Ishikawa (cell line): ENCODE data around the gene NR2F1-AS1.

ENCODE experiments used
- CEBPB ChIP-seq: IDR thresholded peaks from 2 replicates; pipeline ENCODE4 v1.6.1; 2012
- CREB1 ChIP-seq: IDR thresholded peaks from 2 replicates; pipeline ENCODE4 v1.6.1; 2012; ENCODE audit warnings: low read depth
- EGR1 ChIP-seq: IDR thresholded peaks from 2 replicates; pipeline ENCODE4 v1.6.1; 2012
- EP300 ChIP-seq: IDR thresholded peaks from 2 replicates; pipeline ENCODE4 v1.6.1; 2012; ENCODE audit warnings: borderline replicate concordance
- FOXM1 ChIP-seq: IDR thresholded peaks from 2 replicates; pipeline ENCODE4 v1.6.1; 2012; ENCODE audit warnings: low read depth, borderline replicate concordance
- NFIC ChIP-seq: IDR thresholded peaks from 2 replicates; pipeline ENCODE4 v1.6.1; 2012
- TAF1 ChIP-seq: IDR thresholded peaks from 2 replicates; pipeline ENCODE4 v1.6.1; 2012; ENCODE audit warnings: low read depth, mild to moderate bottlenecking
- TEAD4 ChIP-seq: IDR thresholded peaks from 2 replicates; pipeline ENCODE4 v1.6.1; 2012
- YY1 ChIP-seq: IDR thresholded peaks from 2 replicates; pipeline ENCODE4 v1.6.1; 2012; ENCODE audit warnings: low read depth
- TF ChIP-seq, protein P1 (sequence below): IDR thresholded peaks from 2 replicates; pipeline ENCODE4 v1.6.1; 2012
- TF ChIP-seq, protein P2 (sequence below): IDR thresholded peaks from 2 replicates; pipeline ENCODE4 v1.6.1; 2012; ENCODE audit warnings: low read depth, mild to moderate bottlenecking
- TF ChIP-seq, protein P3 (sequence below): IDR thresholded peaks from 2 replicates; pipeline ENCODE4 v1.6.1; 2012

DNA sequence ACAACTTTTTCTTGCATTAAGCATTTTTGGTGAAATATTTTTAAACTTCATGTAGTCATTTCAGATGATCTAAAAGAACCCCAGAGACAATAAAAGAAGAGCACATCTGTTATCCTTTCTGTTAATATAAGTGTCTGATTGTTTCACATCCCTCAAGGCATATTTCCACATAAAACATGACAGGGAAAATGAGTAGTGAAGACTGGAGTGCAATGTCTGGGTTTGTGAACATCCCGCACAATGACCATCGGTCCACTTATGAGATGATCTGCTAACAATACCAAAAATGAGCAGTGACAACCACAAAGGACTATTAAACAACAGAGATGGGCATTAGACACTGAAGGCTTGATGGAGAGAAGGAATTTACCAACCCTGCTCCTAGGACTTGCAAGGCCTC, 209.1 kb downstream of the NR2F1-AS1 start:
- TF ChIP-seq TAF1 (no peak), EP300 (no peak), TEAD4 (no peak), YY1 (no peak), FOXM1 (no peak), CREB1 (no peak), EGR1 (no peak), CEBPB (no peak), NFIC (no peak)
- TF ChIP-seq, protein P1, sequence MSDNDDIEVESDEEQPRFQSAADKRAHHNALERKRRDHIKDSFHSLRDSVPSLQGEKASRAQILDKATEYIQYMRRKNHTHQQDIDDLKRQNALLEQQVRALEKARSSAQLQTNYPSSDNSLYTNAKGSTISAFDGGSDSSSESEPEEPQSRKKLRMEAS = no peak
- TF ChIP-seq, protein P2, sequence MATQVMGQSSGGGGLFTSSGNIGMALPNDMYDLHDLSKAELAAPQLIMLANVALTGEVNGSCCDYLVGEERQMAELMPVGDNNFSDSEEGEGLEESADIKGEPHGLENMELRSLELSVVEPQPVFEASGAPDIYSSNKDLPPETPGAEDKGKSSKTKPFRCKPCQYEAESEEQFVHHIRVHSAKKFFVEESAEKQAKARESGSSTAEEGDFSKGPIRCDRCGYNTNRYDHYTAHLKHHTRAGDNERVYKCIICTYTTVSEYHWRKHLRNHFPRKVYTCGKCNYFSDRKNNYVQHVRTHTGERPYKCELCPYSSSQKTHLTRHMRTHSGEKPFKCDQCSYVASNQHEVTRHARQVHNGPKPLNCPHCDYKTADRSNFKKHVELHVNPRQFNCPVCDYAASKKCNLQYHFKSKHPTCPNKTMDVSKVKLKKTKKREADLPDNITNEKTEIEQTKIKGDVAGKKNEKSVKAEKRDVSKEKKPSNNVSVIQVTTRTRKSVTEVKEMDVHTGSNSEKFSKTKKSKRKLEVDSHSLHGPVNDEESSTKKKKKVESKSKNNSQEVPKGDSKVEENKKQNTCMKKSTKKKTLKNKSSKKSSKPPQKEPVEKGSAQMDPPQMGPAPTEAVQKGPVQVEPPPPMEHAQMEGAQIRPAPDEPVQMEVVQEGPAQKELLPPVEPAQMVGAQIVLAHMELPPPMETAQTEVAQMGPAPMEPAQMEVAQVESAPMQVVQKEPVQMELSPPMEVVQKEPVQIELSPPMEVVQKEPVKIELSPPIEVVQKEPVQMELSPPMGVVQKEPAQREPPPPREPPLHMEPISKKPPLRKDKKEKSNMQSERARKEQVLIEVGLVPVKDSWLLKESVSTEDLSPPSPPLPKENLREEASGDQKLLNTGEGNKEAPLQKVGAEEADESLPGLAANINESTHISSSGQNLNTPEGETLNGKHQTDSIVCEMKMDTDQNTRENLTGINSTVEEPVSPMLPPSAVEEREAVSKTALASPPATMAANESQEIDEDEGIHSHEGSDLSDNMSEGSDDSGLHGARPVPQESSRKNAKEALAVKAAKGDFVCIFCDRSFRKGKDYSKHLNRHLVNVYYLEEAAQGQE = no peak
- TF ChIP-seq, protein P3, sequence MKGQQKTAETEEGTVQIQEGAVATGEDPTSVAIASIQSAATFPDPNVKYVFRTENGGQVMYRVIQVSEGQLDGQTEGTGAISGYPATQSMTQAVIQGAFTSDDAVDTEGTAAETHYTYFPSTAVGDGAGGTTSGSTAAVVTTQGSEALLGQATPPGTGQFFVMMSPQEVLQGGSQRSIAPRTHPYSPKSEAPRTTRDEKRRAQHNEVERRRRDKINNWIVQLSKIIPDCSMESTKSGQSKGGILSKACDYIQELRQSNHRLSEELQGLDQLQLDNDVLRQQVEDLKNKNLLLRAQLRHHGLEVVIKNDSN = no peak
